NCI-H1694 treated with DMSO at 0.1 percent for 48 hours (cell line): ENCODE measurements around the gene CISH.

ENCODE experiments used
- DNase-seq: peaks from one replicate; lab custom pipeline; 2025; lab: John Stamatoyannopoulos, UW

Gene CISH

DNA sequence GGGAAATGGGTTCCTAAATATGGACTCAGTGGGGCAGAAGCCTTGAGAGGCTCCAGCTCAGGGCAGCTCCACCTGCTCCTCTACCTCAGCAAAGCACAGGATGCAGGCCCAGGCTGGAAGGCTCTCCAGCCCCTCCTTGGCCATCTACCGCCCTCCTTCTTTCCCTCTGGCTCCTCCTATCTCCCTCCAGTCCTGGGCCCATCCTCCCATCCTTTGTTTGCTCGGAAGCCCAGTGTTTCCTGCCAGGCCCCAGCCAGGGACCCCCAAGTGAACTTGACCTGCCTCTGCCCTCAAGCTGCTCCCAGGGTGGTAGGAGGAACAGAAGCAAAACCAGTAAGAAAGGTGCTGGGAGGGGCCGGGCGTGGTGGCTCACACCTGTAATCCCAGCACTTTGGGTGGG, 25.4 kb upstream of the CISH start:
- DNase-seq: no peak

- no peak for DNase-seq
These were observed 23.5 kb upstream of the CISH start for GRCh38 chr3:50635066-50635465.

DNA sequence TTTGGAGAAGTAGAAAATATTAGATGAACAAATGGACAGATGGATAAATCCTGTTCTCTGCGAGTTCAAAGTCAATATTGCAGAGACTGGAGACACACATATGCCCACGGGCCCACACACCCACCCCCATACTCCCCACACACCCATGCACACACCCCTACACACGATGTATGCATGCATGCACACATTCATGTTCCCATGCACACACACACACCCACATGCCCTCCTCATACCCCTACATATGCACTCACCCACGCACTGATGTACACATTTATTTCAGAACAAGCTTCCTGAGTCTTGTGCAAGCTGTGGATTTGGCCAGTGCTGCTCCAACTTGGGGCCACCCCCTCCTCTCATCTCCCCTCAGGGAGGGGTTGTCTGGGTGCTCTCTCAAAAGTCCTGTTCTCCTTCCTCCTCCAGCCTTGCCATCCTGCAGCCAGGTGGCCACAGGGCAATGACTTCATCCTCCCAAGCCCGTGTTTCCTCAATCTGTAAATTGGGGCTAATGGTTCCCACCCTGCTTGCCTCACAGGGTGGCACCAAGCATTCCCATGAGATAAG, 21.7 kb upstream of the CISH start:
- no peak for DNase-seq

- DNase-seq: no peak
These were observed 20.9 kb upstream of the CISH start for GRCh38 chr3:50632450-50632849.

DNA sequence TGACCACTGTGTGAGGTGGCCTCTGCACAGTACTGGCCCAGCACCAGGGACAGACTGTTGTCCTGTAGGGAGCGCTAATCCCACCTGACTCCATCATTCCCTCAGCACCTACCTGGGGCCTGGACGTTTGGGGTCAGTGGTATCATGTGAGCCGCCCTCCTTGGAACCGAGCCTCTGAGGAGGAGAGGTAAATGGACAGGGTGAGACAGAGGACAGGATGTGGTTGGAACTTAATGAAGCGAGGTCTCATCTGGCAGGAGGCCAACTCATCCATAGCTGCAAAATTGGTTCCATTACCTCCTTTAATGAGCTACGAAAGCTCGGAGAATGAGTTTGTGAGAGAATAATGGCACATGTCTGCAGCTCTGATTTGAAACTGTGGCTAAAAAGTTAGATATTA, 19.3 kb upstream of the CISH start:
- no peak for DNase-seq

DNA sequence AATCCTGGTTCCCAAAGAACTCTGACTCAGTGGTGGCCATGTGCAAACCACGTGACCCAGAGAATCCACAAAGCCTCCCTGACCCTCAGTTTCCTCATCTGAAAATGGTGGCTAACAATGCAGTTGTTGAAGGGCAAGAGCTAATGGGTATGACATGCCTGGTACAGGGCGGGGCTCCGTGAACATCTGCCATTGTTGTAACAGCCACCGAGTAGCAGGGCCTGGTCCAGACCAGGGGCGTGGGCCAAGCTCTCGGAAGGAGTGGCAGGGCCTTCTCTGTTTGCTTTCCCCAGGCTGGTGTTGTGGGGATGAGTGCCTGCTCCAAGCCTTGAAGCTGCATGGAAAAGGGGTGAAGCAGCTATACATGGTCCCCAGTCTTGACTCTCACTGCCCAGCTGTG, 18.8 kb upstream of the CISH start:
- no peak for DNase-seq

DNA sequence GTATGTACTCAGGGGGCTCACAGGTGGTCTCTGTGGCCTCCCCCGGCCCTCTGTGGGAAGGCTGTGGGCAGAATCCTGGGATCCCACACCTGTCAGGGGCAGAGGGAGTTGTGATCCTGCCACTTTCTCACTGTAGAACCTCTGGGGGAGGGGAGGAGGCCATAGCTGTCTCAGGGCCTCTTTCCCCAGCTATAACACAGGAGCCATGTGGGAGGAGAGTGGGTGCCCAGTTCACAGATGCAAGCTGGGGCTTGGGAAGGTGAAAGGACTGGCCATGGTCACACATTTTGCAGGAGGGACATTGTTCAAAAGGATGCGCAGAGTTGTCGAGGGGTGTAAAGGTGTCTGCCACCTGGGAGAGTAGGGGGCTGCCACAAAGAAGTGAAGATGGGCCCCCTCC, 17.0 kb upstream of the CISH start:
- no peak for DNase-seq

- no peak for DNase-seq
These were observed 16.0 kb upstream of the CISH start for GRCh38 chr3:50627407-50628051.

GRCh38 chr3:50626401-50626800, 14.8 kb upstream of the CISH start:
- DNase-seq: no peak

DNA sequence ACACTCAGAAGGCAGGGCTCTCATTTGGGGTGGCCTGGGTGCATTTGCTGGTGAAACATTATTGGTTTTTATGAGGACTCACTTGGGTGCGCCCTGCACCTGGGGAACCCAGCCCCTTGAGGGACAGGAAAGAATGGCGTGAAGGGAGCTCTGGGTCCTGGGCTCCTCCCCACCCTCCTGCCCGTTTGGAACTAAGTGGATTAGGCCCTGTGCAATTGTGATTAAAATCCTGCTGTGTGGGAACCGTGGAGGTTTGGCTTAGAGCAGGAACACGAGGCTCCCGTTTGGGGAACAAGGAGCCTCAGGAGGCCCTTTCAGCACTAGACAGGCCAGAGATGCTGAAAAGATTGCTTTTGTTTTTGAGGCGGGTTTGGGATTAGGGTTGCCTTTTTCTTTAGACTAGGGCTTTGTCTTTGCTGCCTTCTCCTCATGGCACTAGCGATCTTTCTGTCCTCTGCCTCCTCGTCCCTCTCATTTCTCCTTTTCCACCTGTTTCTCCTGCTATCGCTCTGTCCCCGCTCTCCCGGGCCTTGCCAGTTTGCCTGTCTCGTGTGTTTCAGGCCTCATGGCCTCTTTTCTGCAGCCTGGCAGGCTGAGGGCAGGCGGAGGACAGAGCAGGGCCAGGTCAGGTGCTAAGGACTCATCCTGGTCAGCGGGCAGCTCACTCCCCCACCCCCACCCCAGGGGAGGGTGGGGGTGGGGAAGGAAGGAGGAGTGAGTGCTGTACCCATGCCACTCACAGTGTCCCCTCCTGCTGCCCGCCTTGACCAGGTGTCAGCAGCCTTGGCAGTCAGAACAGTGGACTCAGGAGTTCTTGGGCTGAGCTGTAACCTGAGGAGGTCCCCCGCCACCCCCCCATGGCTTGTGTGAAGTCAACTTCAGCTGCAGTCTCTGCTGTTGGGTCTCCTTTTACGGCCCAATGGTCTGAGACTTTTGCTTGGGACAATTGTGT, 13.9 kb upstream of the CISH start:
- DNase-seq: no peak

GRCh38 chr3:50624634-50625033, 13.1 kb upstream of the CISH start:
- DNase-seq: no peak

GRCh38 chr3:50623840-50624474, 12.4 kb upstream of the CISH start:
- DNase-seq: no peak

DNA sequence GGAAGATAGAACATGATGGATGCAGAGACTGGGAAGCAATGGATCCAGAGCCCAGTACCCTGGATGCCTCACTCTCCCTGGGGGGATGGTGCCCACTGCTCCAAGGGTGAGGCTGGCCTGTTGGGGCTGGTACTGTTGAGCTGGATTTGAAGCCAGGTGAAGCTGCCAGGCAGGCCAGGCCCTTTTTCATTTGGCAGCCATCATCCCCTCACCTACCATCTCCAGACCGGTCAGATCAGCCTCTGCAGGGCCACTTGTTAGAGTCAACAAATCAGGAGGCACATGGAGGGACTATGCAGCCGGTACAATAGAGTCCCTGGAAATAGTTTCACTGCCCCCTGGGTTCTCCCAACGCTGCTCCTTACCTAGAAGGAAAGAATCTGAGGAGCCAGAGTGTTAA, 11.3 kb upstream of the CISH start:
- no peak for DNase-seq

DNA sequence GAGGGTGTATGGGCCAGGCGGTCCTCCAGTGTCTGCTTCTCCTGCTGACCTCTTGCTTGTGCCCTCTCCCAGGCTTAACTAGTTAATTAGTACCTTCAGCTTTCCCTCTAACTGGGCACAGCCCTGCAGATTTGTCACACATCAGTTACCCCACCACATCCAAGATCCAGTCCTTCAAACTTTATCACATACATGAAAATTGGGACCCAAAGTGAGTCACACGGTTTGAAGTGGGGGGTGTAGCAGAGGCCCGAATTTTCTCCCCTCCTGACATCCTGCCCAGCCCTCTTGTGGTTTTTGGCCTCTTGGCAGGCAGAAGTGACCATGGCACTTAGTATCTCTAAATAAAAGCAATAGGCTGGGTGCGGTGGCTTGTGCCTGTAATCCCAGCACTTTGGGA, 9.2 kb upstream of the CISH start:
- DNase-seq: no peak

DNA sequence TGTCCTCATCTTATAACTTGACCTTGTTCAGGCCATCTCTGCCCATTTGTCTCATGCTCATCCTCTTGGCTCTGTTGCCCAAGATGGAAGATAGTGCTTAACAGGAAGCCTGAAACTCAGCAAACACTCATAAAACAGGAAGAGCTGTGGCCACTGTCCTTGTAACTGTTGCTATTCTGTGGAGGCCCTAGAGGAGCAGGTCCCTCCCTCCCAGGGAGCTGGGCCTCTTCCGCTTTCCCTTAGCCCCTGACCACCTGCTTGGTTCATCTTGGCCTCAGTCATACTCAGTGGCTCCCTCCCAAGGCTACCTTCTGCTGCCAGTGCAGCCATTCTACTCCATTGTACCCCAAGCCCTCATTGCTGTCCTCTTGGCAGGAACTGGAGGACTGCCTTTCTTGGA, 8.8 kb upstream of the CISH start:
- no peak for DNase-seq

GRCh38 chr3:50617911-50618481, 6.4 kb upstream of the CISH start:
- DNase-seq: no peak

- DNase-seq: no peak
These were observed 5.7 kb upstream of the CISH start, which contains the start of gene MAPKAPK3 for GRCh38 chr3:50617096-50617791. TSS of gene MAPKAPK3 (plus strand) at chr3:50617151. CDS start at chr3:50617566, 415 bp downstream.

DNA sequence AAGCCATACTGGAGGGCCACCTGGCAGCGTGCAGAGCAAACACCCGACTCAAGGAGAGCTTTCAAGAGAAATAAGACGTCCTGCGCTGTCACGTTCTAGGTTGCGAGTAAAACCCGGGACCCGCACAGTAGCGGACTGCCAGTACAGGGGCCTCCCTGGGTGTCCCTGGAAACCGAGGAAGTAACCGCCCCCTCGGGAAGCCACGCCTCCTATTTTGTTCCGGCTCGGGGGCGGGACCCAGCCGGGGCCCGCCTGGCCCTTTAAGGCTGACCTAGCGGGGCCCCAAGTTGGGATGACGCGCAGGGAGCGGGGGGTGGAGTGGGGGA, 5.2 kb upstream of the CISH start:
- no peak for DNase-seq

DNA sequence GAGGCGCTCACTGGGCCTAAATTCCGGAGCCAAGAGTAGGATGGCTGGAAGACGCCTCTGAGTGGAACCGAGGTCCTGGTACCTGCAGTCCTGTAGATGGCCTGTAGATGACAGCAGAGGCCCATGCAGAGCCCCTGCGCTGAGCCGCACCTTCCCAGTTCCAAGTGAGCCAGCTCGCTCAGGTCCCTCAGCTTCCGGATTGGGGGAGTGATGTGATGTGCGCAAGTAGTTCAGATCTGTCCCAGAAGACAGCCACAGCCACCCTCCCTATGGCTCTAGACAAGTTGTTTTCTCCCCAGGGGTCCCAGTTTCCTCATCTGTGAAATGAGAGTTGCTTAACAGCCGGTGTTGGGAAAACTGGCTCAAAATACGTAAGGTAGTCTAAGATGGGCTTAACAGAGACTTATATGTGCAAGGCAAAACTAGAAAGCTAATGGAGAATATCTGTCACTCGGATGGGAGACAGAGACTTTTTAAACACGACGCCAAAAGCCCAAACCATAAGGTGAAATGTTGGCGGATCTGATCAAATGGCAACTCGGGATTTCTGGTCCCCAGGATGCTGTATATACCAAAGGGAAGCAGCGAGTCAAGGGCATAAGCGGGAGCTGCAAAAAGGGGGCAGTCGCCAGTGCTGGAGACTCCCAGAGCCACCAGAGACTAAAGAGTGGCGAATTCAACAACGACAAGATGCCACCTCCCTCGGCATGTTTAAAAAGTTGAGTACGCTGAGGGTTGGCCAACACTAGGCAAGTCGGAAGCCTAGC, 4.6 kb upstream of the CISH start:
- peak; percentile 31 for DNase-seq

GRCh38 chr3:50615190-50615589, 3.6 kb upstream of the CISH start:
- DNase-seq: no peak
